H9 (cell line): ENCODE measurements around the gene ITIH5. TPM values are rescaled to one million over a fixed set of nuclear protein-coding genes. Genes with fewer than 3 reads are reported as not detected.

Experiments used
- DNase-seq: peaks from one replicate; pipeline ENCODE4 v3.0.0-alpha.2; 2017
- H2AFZ ChIP-seq: one replicate; pipeline ENCODE4 v1.6.1; 2013; ENCODE audit warnings: mild to moderate bottlenecking, low read length, control low read depth, moderate library complexity
- H2AK5ac ChIP-seq: 2 replicates; pipeline ENCODE4 v1.6.1; 2013; ENCODE audit warnings: low read length, control low read depth, mixed read lengths; ENCODE audit not compliant: insufficient read length
- H2BK120ac ChIP-seq: one replicate; pipeline ENCODE4 v1.6.1; 2013; ENCODE audit warnings: low read depth, mild to moderate bottlenecking, low read length, control low read depth, inconsistent platforms; ENCODE audit not compliant: poor library complexity, severe bottlenecking
- H2BK12ac ChIP-seq: 2 replicates; pipeline ENCODE4 v1.6.1; 2013; ENCODE audit warnings: low read length, control low read depth, mixed read lengths, low read depth; ENCODE audit not compliant: insufficient read length
- H2BK15ac ChIP-seq: 2 replicates; pipeline ENCODE4 v1.6.1; 2013; ENCODE audit warnings: low read depth, low read length, control low read depth
- H2BK20ac ChIP-seq: one replicate; pipeline ENCODE4 v1.6.1; 2013; ENCODE audit warnings: low read depth, mild to moderate bottlenecking, low read length, control low read depth, inconsistent platforms; ENCODE audit not compliant: poor library complexity, severe bottlenecking
- H2BK5ac ChIP-seq: 2 replicates; pipeline ENCODE4 v1.6.1; 2013; ENCODE audit warnings: low read length, control low read depth, mixed read lengths; ENCODE audit not compliant: insufficient read length
- H3K14ac ChIP-seq: 2 replicates; pipeline ENCODE4 v1.6.1; 2013; ENCODE audit warnings: low read length, control low read depth; ENCODE audit not compliant: insufficient read depth
- H3K18ac ChIP-seq: 2 replicates; pipeline ENCODE4 v1.6.1; 2013; ENCODE audit warnings: low read depth, mild to moderate bottlenecking, mixed read lengths, low read length, control low read depth; ENCODE audit not compliant: insufficient read length
- H3K23ac ChIP-seq: 2 replicates; pipeline ENCODE4 v1.6.1; 2013; ENCODE audit warnings: low read length, control low read depth, mixed read lengths, low read depth; ENCODE audit not compliant: insufficient read length
- H3K23me2 ChIP-seq: 2 replicates; pipeline ENCODE4 v1.6.1; 2013; ENCODE audit warnings: low read depth, mild to moderate bottlenecking, mixed read lengths, low read length, control low read depth; ENCODE audit not compliant: insufficient read length, poor library complexity, severe bottlenecking
- H3K27ac ChIP-seq: 2 replicates; pipeline ENCODE4 v1.5.1; 2013; ENCODE audit warnings: low read length, control low read depth, mixed read lengths, low read depth; ENCODE audit not compliant: insufficient read length
- H3K27me3 ChIP-seq: 2 replicates; pipeline ENCODE4 v1.6.1; 2013; ENCODE audit warnings: low read length, control low read depth, inconsistent platforms; ENCODE audit not compliant: insufficient read depth
- H3K4ac ChIP-seq: 2 replicates; pipeline ENCODE4 v1.6.1; 2013; ENCODE audit warnings: low read depth, mild to moderate bottlenecking, control low read depth, inconsistent platforms, low read length, moderate library complexity
- H3K4me1 ChIP-seq: 2 replicates; pipeline ENCODE4 v1.6.1; 2013; ENCODE audit warnings: low read length, control low read depth, inconsistent platforms; ENCODE audit not compliant: insufficient read depth
- H3K4me2 ChIP-seq: 2 replicates; pipeline ENCODE4 v1.6.1; 2013; ENCODE audit warnings: low read length, control low read depth, mixed read lengths; ENCODE audit not compliant: insufficient read length, insufficient read depth
- H3K56ac ChIP-seq: 2 replicates; pipeline ENCODE4 v1.6.1; 2013; ENCODE audit warnings: low read depth, mild to moderate bottlenecking, mixed read lengths, low read length, control low read depth; ENCODE audit not compliant: insufficient read length
- H3K79me1 ChIP-seq: 2 replicates; pipeline ENCODE4 v1.6.1; 2013; ENCODE audit warnings: low read depth, mild to moderate bottlenecking, moderate library complexity, low read length, control low read depth, inconsistent platforms; ENCODE audit not compliant: insufficient read depth, poor library complexity, severe bottlenecking
- H3K79me2 ChIP-seq: 2 replicates; pipeline ENCODE4 v1.6.1; 2013; ENCODE audit warnings: low read length, control low read depth, inconsistent platforms; ENCODE audit not compliant: insufficient read depth
- H3K9ac ChIP-seq: 2 replicates; pipeline ENCODE4 v1.6.1; 2013; ENCODE audit warnings: low read length, control low read depth, mixed read lengths; ENCODE audit not compliant: insufficient read length; ENCODE audit errors: extremely low read depth
- H3K9me3 ChIP-seq: one replicate; pipeline ENCODE4 v1.6.1; 2013; ENCODE audit warnings: low read depth, low read length, inconsistent platforms; ENCODE audit not compliant: control insufficient read depth
- H3T11ph ChIP-seq: one replicate; pipeline ENCODE4 v1.6.1; 2013; ENCODE audit warnings: mild to moderate bottlenecking, low read length, control low read depth, inconsistent platforms
- H4K20me1 ChIP-seq: one replicate; pipeline ENCODE4 v1.6.1; 2013; ENCODE audit not compliant: control insufficient read depth, insufficient read length, insufficient read depth
- H4K5ac ChIP-seq: 2 replicates; pipeline ENCODE4 v1.6.1; 2013; ENCODE audit warnings: low read depth, mild to moderate bottlenecking, mixed read lengths, low read length, control low read depth; ENCODE audit not compliant: insufficient read length
- H4K8ac ChIP-seq: replicated peaks from 2 replicates; pipeline ENCODE4 v1.6.1; 2013; ENCODE audit warnings: low read length, control low read depth, mixed read lengths, low read depth; ENCODE audit not compliant: insufficient read length
- H4K91ac ChIP-seq: 2 replicates; pipeline ENCODE4 v1.6.1; 2013; ENCODE audit warnings: low read depth, mild to moderate bottlenecking, moderate library complexity, mixed read lengths, low read length, control low read depth; ENCODE audit not compliant: insufficient read length
- H3K27ac Mint-ChIP-seq, 3 experiments: 2 replicates in 2 of 3; 3 replicates in 1 of 3; pipeline ENCODE4 v1.8.0; 2020 to 2021; ENCODE audit warnings: mixed read lengths in 3 of 3, mild to moderate bottlenecking in 1 of 3, moderate library complexity in 1 of 3
- H3K27me3 Mint-ChIP-seq: 2 replicates; pipeline ENCODE4 v1.8.0; 2021; ENCODE audit warnings: low read depth, mild to moderate bottlenecking, moderate library complexity, mixed read lengths
- H3K36me3 Mint-ChIP-seq, 3 experiments: 2 replicates in 2 of 3; 3 replicates in 1 of 3; pipeline ENCODE4 v1.8.0; 2020 to 2021; ENCODE audit warnings: low read depth in 3 of 3, mixed read lengths in 3 of 3; ENCODE audit not compliant: insufficient read depth in 1 of 3
- H3K4me1 Mint-ChIP-seq, 2 experiments: 2 replicates each; pipeline ENCODE4 v1.8.0; 2020; ENCODE audit warnings: mixed read lengths in 2 of 2
- H3K4me3 Mint-ChIP-seq, 2 experiments: 2 replicates in 1 of 2; 3 replicates in 1 of 2; pipeline ENCODE4 v1.8.0; 2020 to 2021; ENCODE audit warnings: mild to moderate bottlenecking in 2 of 2, mixed read lengths in 2 of 2, moderate library complexity in 1 of 2
- H3K9me3 Mint-ChIP-seq, 2 experiments: 2 replicates in 1 of 2; 3 replicates in 1 of 2; pipeline ENCODE4 v1.8.0; 2020; ENCODE audit warnings: mild to moderate bottlenecking in 2 of 2, mixed read lengths in 2 of 2, moderate library complexity in 1 of 2
- CTCF ChIP-seq: fragments of 200-600 bp; sonication (generic); conservative IDR thresholded peaks from 3 replicates; pipeline ENCODE4 v1.8.0; 2021; ENCODE audit warnings: antibody characterized with exemption, mild to moderate bottlenecking
- WGBS: extraction: QIAGEN DNeasy Blood & Tissue Kit; methylation state at CpG from one replicate; pipeline ENCODE4 v1.1.7; 2013; ENCODE audit warnings: missing lambda C conversion rate, low lambda C conversion rate, mixed read lengths; ENCODE audit not compliant: insufficient read length; ENCODE audit errors: extremely low coverage; 5-methylcytosine and 5-hydroxymethylcytosine counted together
- total RNA-seq: library from RNA; stranded (reverse); gene quantifications from 2 replicates; pipeline ENCODE4 v1.2.1, GENCODE V29; 2021

The ITIH5 gene
- total RNA-seq, 1 experiment from 2014 or later: 1.3 TPM

- Histone ChIP-seq H4K8ac (no peak overlapping the region), H3K9me3 (no peaks in the 10 kb centered on the region)
- H3K4me1 Mint-ChIP-seq: no peaks in the 10 kb centered on the region; a peak in 1 of 4 replicates
Measured at GRCh38 chr10:7592627-7593026, 74.1 kb downstream of the ITIH5 start.

More at GRCh38 chr10:7592627-7593026, 74.1 kb downstream of the ITIH5 start:
- Histone ChIP-seq H3K27ac (no peak overlapping the region), H3K23ac (no peak overlapping the region), H3K9ac (no peak overlapping the region), H4K20me1 (no peaks in the 10 kb centered on the region), H3K79me2 (no peaks in the 10 kb centered on the region), H4K91ac (no peak overlapping the region), H4K5ac (no peak overlapping the region), H3K14ac (no peak overlapping the region), H2BK12ac (no peak overlapping the region), H2BK20ac (no peak overlapping the region), H3K18ac (no peak overlapping the region), H3K23me2 (no peaks in the 10 kb centered on the region), H2BK15ac (no peak overlapping the region), H3K4me2 (no peak overlapping the region), H3K56ac (no peak overlapping the region), H2BK5ac (no peak overlapping the region), H2AFZ (no peak overlapping the region), H3T11ph (no peak overlapping the region), H3K79me1 (no peaks in the 10 kb centered on the region), H3K4ac (no peak overlapping the region), H3K27me3 (no peaks in the 10 kb centered on the region), H3K4me1 (no peaks in the 10 kb centered on the region), H2BK120ac (no peak overlapping the region), H2AK5ac (no peak overlapping the region)
- H3K9me3 Mint-ChIP-seq: no peaks in the 10 kb centered on the region
- no peak for DNase-seq
- peaks cover 2% of the 10 kb centered on the region; the same call in 1 of the 2 replicates for H3K27me3 Mint-ChIP-seq
- 0 out of 7 replicates have a peak overlapping the region, but pooled peaks of 1 of the 3 experiments have one; percentile 63 for H3K27ac Mint-ChIP-seq
- no peaks in the 10 kb centered on the region for H3K36me3 Mint-ChIP-seq
- no peak for TF ChIP-seq CTCF
- WGBS: no CpG with 5 or more reads among the region's 5 CpGs
- H3K4me3 Mint-ChIP-seq: no peak overlapping the region
